GM23338 (cell line): ENCODE results near the gene GRIK2.

Source experiments
- CREB1 ChIP-seq: fragments of 250-450 bp; sonication (Bioruptor Pico); IDR thresholded peaks from 2 replicates; pipeline ENCODE4 v1.5.0; 2020; ENCODE audit warnings: low read depth, mild to moderate bottlenecking, moderate library complexity
- EZH2 ChIP-seq: fragments of 200-600 bp; sonication (generic); IDR thresholded peaks from one replicate; pipeline ENCODE4 v1.8.0; 2017; ENCODE audit warnings: antibody characterized with exemption, mild to moderate bottlenecking, low read depth; ENCODE audit not compliant: unreplicated experiment
- JUNB ChIP-seq: IDR thresholded peaks from one replicate; pipeline ENCODE4 v1.6.1; 2016; ENCODE audit warnings: antibody characterized with exemption; ENCODE audit not compliant: unreplicated experiment
- POLR2AphosphoS5 ChIP-seq: IDR thresholded peaks from 2 replicates; pipeline ENCODE4 v1.6.1; 2016; ENCODE audit warnings: antibody characterized with exemption, low read depth

DNA sequence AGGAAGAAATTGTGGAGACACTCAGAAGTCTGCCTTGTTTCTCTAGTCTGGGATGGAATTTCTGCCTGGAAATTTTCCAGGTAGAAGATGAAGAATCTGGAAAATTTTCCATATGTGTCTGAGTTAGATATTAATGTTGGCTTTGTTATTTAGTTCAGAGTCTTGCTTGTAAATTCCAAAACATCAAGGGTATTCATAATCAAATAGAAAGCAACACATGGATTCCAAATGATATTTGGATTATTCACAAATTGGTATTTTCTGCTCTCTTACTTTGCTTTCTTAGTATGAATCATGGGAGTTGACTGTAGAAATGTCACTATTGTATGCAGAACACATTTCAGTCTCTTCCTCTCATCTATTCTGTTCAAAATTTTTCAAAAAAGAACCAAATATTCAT is 116.0 kb downstream of the GRIK2 start:
- TF ChIP-seq CREB1 (no peak), JUNB (no peak), POLR2AphosphoS5 (no peak), EZH2 (no peak)
